Stimulated activated CD8-positive, alpha-beta memory T cell treated with anti-CD3 and anti-CD28 coated beads, Interleukin-4, amount 100 ng/mL, for 24 hours (primary cell): ENCODE data around the gene SERF1A.
"Not testable (repeated sequence)": the region's sequence is repeated elsewhere in the genome, so short reads cannot be mapped to it uniquely, and the experiment has no call there.

Experiments used
- DNase-seq: peaks from one replicate; pipeline ENCODE4 v3.0.0-alpha.2; 2020; ENCODE audit warnings: low read depth

Gene SERF1A

DNA sequence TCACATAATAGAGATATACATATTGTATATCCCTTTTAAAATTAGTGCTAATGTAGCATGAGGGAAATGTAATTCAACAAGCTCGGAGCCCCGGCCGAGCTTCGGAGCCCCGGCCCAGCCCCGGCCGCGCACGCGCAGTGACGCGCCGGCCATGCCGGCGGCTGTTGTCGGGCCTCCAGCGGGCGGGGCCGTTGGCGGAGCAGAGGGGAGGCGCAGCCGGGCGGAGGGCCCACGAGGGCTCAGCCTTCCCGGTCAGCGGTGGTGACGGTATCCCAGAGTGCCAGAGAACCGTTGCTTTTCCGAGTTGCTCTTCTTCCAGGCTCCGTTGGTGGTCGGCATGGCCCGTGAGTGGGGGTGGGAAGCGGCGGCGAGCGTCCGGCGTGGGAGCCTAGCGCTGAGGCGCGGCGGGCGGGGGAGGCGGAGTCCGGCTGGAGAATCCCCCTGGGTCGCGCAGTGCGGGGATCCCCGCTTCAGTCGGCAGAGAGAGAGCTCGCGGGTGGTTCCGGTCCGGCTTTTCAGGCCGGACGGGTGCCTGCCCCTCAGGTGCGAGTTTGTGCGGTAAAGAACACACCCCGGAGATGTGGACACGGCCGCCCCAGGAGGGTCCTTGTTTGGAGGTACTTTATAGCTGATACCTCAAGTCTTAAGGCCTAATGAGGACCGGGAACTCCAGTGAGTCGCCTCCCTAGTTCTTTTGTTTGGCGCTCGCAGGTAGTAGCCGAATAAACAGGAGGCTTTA is at the start of gene SERF1A:
Gene SERF1A (plus strand): TSS at position 137 of the 739 bp plus-strand sequence. CDS start 201 bp downstream, at position 338.
- not testable (repeated sequence) for DNase-seq

DNA sequence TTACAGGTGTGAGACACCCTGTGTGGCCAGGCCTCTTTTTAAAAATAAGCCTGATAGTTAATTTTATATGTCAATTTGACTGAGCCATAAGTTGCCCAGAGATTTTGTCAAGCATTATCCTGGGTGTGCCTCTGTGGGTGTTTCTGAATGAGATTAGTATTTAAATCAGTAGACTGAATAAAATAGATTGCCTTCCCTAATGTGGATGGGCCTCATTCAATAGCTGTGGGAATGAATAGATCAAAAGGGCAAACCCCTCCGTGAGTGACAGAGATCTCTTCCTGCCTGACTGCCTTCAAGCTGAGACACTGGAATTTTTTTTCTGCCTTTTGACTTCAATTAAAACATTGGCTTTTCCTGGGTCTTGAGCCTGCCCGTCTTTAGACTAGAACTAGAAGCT is 33.7 kb upstream of the SERF1A start:
- not testable (repeated sequence) for DNase-seq

GRCh38 chr5:70870626-70871025 is 29.8 kb upstream of the SERF1A start:
- not testable (repeated sequence) for DNase-seq

DNA sequence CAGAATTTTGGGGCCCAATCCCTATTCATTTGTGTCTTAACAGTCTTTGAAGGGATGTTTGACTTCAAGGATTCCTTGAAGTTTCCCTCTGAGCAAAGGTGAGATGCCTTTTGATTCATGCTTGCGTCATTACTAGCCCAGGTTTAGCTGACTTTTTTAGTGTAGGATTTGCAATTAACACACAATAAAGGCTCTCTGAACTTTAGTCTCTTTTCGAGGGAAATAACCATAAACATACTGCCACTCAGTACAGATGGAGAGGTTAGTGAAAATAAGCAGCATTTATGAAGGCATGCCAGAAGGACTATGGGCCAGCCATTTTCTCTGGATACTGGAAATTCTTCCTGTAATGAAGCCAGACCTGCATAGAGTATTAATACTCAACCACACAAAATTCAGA is 4.4 kb upstream of the SERF1A start:
- DNase-seq, result not testable (repeated sequence)

GRCh38 chr5:70901272-70901571 is 753 bp downstream of the SERF1A start:
- DNase-seq, result not testable (repeated sequence)

- DNase-seq, result not testable (repeated sequence)
Observed at GRCh38 chr5:70906624-70907023, 6.2 kb downstream of the SERF1A start.

DNA sequence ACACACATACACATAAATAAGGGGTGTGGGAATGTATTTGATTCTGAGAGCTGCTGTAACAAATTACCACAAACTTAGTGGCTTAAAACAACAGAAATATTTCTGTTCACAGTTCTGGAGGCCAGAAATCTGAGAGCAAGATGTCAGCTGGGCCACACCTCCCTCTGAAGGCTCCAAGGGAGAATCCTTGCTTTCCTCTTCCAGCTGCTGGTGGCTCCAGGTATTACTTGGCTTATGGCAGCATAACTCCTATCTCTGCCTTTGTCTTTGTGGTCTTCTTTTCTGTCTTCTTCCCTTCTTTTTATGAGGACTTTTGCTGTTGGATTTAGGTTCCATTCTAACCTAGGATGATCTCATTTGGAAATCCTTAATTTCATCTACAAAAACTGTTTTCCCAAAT is 16.4 kb downstream of the SERF1A start:
- DNase-seq, result not testable (repeated sequence)

DNA sequence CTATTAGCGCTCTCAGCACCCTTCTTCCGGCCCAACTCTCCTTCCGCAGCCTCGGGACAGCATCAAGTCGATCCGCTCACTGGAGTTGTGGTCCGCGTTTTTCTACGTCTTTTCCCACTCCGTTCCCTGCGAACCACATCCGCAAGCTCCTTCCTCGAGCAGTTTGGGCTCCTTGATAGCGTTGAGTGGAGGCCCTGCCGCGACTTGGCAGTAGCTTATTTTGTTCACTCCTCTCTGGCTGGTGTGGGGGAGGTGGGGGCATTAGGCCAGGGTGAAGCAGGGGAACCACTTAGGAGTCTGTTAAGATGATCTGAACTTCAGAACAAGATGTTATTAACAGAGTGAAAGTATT is 24.7 kb downstream of the SERF1A start:
- not testable (repeated sequence) for DNase-seq

- DNase-seq, result not testable (repeated sequence)
Observed at GRCh38 chr5:70931709-70932368, 31.4 kb downstream of the SERF1A start.

DNA sequence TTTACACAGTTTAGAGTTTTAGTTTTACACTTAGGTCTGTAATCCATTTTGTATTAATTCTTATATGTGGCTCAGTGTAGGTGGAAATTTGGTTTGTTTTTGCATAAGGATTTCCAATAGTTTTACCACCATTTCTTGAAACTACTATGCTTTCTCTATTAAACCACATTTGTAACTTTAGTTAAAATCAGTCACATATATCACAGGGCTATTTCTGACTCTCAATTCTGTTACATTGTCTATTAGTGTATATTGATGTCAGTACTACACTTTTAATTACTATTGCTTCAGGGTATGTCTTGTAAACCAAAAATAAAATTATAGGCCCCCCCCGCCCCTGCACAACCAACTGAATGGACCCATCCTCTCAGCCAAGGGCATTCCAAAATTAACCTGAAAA is 32.1 kb downstream of the SERF1A start:
- DNase-seq, result not testable (repeated sequence)

DNA sequence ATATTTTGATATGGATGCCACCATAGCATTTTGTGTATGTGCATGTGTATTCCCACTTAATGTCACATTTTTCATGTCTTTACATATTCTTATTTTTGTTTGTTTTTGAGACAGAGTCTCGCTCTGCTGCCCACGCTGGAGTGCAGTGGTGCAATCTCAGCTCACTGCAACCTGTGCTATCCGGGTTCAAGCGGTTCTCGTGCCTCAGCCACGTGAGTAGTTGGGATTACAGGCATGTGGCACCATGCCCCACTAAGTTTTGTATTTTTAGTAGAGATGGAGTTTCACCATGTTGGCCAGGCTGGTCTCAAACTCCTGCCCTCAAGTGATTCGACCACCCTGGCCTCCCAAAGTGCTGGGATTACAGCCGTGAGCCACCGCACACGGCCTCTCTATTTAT is 52.6 kb downstream of the SERF1A start:
- not testable (repeated sequence) for DNase-seq
